ENCODE data around the gene PARD3B.

- TF ChIP-seq CTCF (IDR thresholded peaks at IDR 0.05 in 2 of 3, conservative IDR thresholded peaks at IDR 0.05 in 1 of 3; ENCODE audit: borderline replicate concordance in 1 of 3, insufficient read depth in 1 of 3, low read depth in 2 of 3, low read length in 2 of 3) (no peak), TCF7L2 (IDR thresholded peaks at IDR 0.05; ENCODE audit: borderline replicate concordance, extremely low read depth, insufficient read depth, insufficient read length) (no peak), ATF3 (IDR thresholded peaks at IDR 0.05) (no peak), POLR2AphosphoS5 (IDR thresholded peaks at IDR 0.05; ENCODE audit: low read depth, low read length) (no peak), POLR2A (IDR thresholded peaks at IDR 0.05; ENCODE audit: borderline replicate concordance, extremely low read depth, insufficient read depth, insufficient read length) (no peak), EZH2 (IDR thresholded peaks at IDR 0.05) (no peak), YY1 (IDR thresholded peaks at IDR 0.05; ENCODE audit: extremely low read depth, insufficient replicate concordance, low read depth, low read length) (no peak)
Measured at GRCh38 chr2:205197468-205198139, 652.3 kb downstream of the PARD3B start.
